Epithelial cell of esophagus (primary cell): ENCODE results near the gene RNF208.
A peak's percentile ranks its signal among the peaks of the same experiment; 100 is the strongest.

ENCODE experiments used
- DNase-seq: peaks from one replicate; pipeline ENCODE4 v3.0.0; 2010; ENCODE audit warnings: low read depth
- H3K4me3 ChIP-seq: 2 replicates; pipeline ENCODE4 v1.5.1; 2011; ENCODE audit warnings: mild to moderate bottlenecking, low read length, control low read depth
- TF ChIP-seq, protein P1 (sequence below): IDR thresholded peaks from 2 replicates; pipeline ENCODE4 v1.5.1; 2011; ENCODE audit warnings: low read depth, mild to moderate bottlenecking, low read length, control low read depth, inconsistent platforms; ENCODE audit not compliant: insufficient read depth; ENCODE audit errors: missing control alignments

The RNF208 gene

DNA sequence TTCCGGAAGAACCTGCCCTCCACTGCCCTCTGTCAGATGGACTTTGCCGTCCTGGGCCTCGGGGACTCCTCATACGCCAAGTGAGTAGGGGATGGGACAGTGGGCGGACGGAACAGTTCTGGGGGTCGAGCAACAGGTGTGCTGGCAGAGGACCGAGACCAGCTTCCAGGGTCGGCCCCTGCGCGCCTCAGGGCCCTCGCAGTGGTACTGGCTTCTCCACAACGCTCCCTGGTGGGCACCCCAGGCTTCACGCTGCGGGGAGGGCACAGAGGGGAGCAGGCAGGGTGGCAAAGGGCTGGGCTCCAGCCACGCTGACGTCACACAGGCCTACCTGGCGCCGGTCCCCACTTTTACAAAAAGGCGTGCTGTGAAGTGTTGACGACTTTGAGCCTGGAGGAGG is 9.5 kb downstream of the RNF208 start:
- no peak overlapping the region for H3K4me3 ChIP-seq
- DNase-seq: no peak
- TF ChIP-seq, protein P1, sequence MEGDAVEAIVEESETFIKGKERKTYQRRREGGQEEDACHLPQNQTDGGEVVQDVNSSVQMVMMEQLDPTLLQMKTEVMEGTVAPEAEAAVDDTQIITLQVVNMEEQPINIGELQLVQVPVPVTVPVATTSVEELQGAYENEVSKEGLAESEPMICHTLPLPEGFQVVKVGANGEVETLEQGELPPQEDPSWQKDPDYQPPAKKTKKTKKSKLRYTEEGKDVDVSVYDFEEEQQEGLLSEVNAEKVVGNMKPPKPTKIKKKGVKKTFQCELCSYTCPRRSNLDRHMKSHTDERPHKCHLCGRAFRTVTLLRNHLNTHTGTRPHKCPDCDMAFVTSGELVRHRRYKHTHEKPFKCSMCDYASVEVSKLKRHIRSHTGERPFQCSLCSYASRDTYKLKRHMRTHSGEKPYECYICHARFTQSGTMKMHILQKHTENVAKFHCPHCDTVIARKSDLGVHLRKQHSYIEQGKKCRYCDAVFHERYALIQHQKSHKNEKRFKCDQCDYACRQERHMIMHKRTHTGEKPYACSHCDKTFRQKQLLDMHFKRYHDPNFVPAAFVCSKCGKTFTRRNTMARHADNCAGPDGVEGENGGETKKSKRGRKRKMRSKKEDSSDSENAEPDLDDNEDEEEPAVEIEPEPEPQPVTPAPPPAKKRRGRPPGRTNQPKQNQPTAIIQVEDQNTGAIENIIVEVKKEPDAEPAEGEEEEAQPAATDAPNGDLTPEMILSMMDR: no peak

DNA sequence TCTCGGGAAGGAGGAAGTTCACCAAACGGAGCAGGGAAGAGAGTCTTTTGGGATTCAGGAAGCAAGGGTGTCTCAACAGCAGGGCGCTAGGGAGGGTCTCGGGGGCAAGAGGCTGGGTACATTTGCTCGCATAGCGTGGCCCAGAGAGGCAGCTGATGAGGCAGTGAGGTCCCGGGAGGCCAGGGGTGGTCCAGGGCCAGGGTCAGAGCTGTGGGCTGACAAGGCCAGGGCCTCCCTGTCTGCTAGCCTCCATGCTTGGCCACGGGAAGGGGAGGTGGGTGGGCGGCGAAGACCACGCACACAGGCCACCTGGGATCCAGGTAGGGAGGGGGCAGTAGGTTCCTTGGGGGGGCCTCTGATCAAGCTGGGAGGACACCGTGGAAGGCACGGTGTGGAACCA is 10.5 kb downstream of the RNF208 start:
- DNase-seq: no peak
- no peak overlapping the region for H3K4me3 ChIP-seq
- TF ChIP-seq, protein P1: no peak

DNA sequence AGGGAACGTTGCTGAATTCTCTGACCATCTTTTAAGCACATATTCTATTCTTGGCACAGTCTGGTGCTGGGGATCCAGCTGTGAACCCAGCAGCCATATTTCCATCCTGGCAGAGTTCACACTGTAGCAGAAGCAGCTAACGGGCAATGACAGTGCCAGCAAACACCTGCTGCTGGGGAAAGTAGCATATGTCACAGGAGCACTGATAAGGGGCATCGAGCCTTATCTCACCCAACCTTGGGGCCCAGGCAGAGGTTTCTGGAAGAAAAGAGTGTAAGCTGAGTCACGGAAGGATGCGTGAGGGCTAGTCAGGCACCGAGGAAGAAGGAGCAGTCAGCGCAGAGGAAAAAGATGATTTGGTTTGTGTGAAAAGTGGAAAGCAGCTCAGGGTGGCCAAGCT is 15.4 kb downstream of the RNF208 start:
- no peak for DNase-seq
- peak overlapping the region; percentile 97 for H3K4me3 ChIP-seq
- TF ChIP-seq, protein P1: no peak

DNA sequence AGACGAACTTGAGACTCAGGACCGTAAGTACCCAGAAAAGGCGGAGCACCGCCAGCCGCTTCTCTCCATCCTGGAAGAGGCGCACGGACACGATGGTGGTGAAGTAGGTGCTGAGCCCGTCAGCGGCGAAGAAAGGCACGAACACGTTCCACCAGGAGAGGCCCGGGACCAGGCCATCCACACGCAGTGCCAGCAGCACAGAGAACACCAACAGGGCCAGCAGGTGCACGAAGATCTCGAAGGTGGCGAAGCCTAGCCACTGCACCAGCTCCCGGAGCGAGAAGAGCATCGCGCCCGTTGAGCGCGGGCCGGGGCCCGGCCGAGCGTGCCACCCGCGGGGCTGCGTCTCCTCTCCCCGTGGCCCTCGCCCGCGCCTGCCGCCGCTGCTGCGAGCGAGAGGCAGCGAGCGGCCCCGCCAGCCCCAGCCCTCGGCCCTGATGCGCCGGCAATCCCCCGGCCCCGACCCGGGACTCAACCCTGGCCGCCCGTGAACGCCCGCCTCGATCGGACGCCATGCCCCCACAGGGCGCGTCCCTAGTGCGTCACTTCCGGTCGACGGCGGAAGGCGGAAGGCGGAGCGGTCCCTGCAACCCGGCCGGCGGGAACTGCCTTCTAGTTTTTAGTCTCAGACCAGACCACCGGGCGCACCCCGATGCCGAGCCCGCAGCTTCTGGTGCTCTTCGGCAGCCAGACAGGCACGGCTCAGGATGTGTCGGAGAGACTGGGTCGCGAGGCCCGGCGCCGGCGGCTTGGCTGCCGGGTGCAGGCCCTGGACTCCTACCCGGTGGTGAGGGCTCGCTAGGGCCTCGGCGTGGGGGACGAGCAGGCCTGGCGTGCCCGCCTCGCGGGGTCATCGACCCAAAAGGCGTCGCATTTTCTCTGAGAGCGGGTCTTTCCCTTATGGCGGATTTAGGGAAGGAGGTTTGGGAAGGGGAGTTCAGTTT is 16.6 kb downstream of the RNF208 start, which contains the start of the genes NDOR1 and TMEM203:
Gene NDOR1 (plus strand): TSS at position 575 of the 944 bp plus-strand sequence. CDS start 78 bp downstream, at position 653.
Gene TMEM203 (minus strand): TSS at position 523 of the 944 bp plus-strand sequence. CDS start 234 bp downstream, at position 289.
- H3K4me3 ChIP-seq: peak within 1 kb of the TSS; percentile 97
- TF ChIP-seq, protein P1: no peak
- peak; percentile 89 for DNase-seq

DNA sequence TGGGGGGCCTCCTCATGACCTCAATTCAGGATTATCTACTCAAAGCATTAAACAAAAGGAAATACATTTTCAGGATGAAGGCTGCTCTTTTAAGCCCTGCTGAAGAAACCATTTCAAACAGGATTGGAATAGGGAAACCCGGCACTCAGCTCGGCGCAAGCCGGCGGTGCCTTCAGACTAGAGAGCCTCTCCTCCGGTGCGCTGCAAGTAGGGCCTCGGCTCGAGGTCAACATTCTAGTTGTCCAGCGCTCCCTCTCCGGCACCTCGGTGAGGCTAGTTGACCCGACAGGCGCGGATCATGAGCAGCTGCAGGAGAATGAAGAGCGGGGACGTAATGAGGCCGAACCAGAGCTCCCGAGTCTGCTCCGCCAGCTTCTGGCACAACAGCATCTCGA is 17.3 kb downstream of the RNF208 start:
- TF ChIP-seq, protein P1: no peak
- peak overlapping the region; percentile 97 for H3K4me3 ChIP-seq
- no peak for DNase-seq

DNA sequence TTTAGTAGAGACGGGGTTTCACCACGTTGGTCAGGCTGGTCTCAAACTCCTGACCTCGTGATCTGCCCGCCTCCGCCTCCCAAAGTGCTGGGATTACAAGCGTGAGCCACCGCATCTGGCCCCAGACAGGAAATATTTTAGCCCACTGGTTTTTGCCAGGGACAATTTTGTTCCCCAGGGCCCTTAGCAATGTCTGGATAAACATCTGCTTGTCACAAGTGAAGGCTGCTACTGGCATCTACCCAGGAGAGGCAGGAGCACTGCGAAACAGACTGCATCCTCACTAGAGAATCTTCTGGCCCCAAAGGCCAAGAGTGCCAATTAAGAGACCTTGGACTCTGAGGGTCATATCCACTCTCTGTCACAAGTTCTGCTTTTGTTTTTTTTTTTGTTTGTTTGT is 19.1 kb downstream of the RNF208 start:
- TF ChIP-seq, protein P1: no peak
- H3K4me3 ChIP-seq: no peak overlapping the region
- DNase-seq: no peak
